Heart right ventricle (tissue), 16 donors: ENCODE measurements around the gene JAGN1. TPM values are rescaled to one million over a fixed set of nuclear protein-coding genes. Genes with fewer than 3 reads are reported as not detected.

Source experiments
- ATAC-seq, 8 donors: fragments of 200-7000 bp; cut with Tn5 transposase; one replicate each; pipeline ENCODE4 v1.9.1; 2020; ENCODE audit warnings: mild to moderate bottlenecking in 8 of 8, moderate library complexity in 8 of 8, moderate number of reproducible peaks in 1 of 8
- DNase-seq, 2 donors: peaks; one replicate each; pipeline ENCODE4 v3.0.0-alpha.2; 2020
- H3K27ac ChIP-seq, 10 donors: fragments of 200-600 bp; sonication (generic) in 2 of 10; one replicate each; pipeline versions ENCODE4 v1.5.0 to v1.8.0; 2020 to 2022; ENCODE audit warnings: mild to moderate bottlenecking in 3 of 10
- H3K27me3 ChIP-seq, 7 donors: fragments of 200-600 bp; one replicate each; pipeline ENCODE4 v1.8.0; 2021 to 2022; ENCODE audit warnings: mild to moderate bottlenecking in 2 of 7
- H3K36me3 ChIP-seq, 9 donors: fragments of 200-600 bp; sonication (generic) in 1 of 9; one replicate each; pipeline versions ENCODE4 v1.5.0 to v1.8.0; 2020 to 2022; ENCODE audit warnings: mild to moderate bottlenecking in 2 of 9
- H3K4me1 ChIP-seq, 9 donors: fragments of 200-600 bp; sonication (generic) in 1 of 9; one replicate each; pipeline versions ENCODE4 v1.5.0 to v1.8.0; 2020 to 2022; ENCODE audit warnings: mild to moderate bottlenecking in 4 of 9
- H3K4me3 ChIP-seq, 10 donors: fragments of 200-600 bp; sonication (generic) in 2 of 10; one replicate each; pipeline versions ENCODE4 v1.5.0 to v1.8.0; 2020 to 2022; ENCODE audit warnings: mild to moderate bottlenecking in 7 of 10, moderate library complexity in 2 of 10
- H3K9me3 ChIP-seq, 11 donors: fragments of 200-600 bp in 10 of 11; sonication (generic) in 2 of 11; one replicate each; pipeline versions ENCODE4 v1.5.0 to v1.8.0; 2013 to 2022; ENCODE audit warnings: mild to moderate bottlenecking in 2 of 11, control low read depth in 1 of 11, moderate library complexity in 1 of 11
- CTCF ChIP-seq, 9 donors: fragments of 200-600 bp; sonication (generic) in 2 of 9; IDR thresholded peaks; one replicate each; pipeline versions ENCODE4 v1.5.0 to v1.8.0; 2021 to 2022; ENCODE audit warnings: antibody characterized with exemption in 9 of 9, mild to moderate bottlenecking in 5 of 9, moderate library complexity in 1 of 9
- WGBS, 2 donors: extraction: QIAGEN DNeasy Blood & Tissue Kit; methylation state at CpG; one replicate each; pipeline ENCODE4 v1.1.7; 2013; ENCODE audit warnings: inconsistent platforms in 1 of 2; 5-methylcytosine and 5-hydroxymethylcytosine counted together
- intact Hi-C, 10 donors: fragments of 100-400 bp; cut with DNase I; formaldehyde crosslinking; loops; one replicate each; pipeline versions ENCODE4 v1.11.1 to v1.14.2; 2022
- polyA plus RNA-seq, 2 donors: library from polyadenylated mRNA; stranded (reverse); fragments of 200-250 nt; gene quantifications; one replicate each; pipeline ENCODE4 v1.2.3, GENCODE V29; 2013
- total RNA-seq, 10 donors: library from RNA; stranded (reverse); fragmentation: NEBNext Ultra II Directional in 3 of 10; extraction: Animal tissue kit (Norgen Biotek cat#: 25700) in 3 of 10; gene quantifications; one replicate each; pipeline versions ENCODE4 v1.2.1 to v1.2.4, GENCODE V29; 2021 to 2023
- donor health status: Arrhythmogenic right ventricular cardiomyopathy.
- donor health status: ischemic (EF 13 %, LVEDD 7.1; RV severe dilation, severe dysfunction).
- donor health status: healthy with polysubstance abuse.
- donor health status: DM: no; HTN: yes; CAD: no.
- donor health status: DM: no; HTN: no; CAD: no.
- donor health status: ischemic (EF 25% LVEDD 6.9; RV normal size, moderate dysfunction).
- donor health status: ischemic (EF 25% LVEDD 5.7; RV mildly dilated, moderate dysfunction).
- donor health status: healthy.
- donor health status: DM: yes; HTN: yes; CAD: no.
- donor health status: Ischemic cardiomyopathy.
- donor health status: ischemic (EF 35%, LVEDD 5.7; RV mildly dilated, moderate dysfunction).
- donor health status: nonischemic (EF 11% LVEDD 7.7; RV severe dilation, severe dysfunction).
- donor health status: DM: yes; HTN: yes; CAD: no.
- donor health status: PGD.
- donor health status: ischemic (EF 29% LVEDD 5.4; RV normal size, mild dysfunction).
- donor health status: nonischemic (EF 23%, LVEDD 6.1; RV moderate dilation, normal function).

JAGN1 gene
- total and polyA plus RNA-seq, 12 donors = 13.8 to 69.3 (median 18.8) TPM

GRCh38 chr3:9940746-9941145 is 50.3 kb downstream of the JAGN1 start:
- Histone ChIP-seq H3K36me3 (peaks cover 0 to 76% (median 0%) of the 10 kb centered on the region in 9 donors), H3K4me3 (no peak overlapping the region), H3K4me1 (peaks cover 0 to 13% (median 2%) of the 10 kb centered on the region in 9 donors), H3K27me3 (no peaks in the 10 kb centered on the region), H3K9me3 (no peaks in the 10 kb centered on the region), H3K27ac (no peak overlapping the region)
- ATAC-seq (no peak), DNase-seq (no peak)
- intact Hi-C loops = loop anchor here in 1 of 10 donors (10.0 kb wide), 1 partner anchor 96 kb away; the partner anchor contains the start of gene RPUSD3
- WGBS, 2 donors = 98 to 99% methylated on average over 10 of the region's 10 CpGs
- no peak for TF ChIP-seq CTCF (IDR thresholded peaks at IDR 0.05)

GRCh38 chr3:9942164-9942563 is 51.8 kb downstream of the JAGN1 start:
- Histone ChIP-seq H3K4me1 (peaks cover 0 to 15% (median 7%) of the 10 kb centered on the region in 9 donors), H3K36me3 (peaks cover 0 to 63% (median 0%) of the 10 kb centered on the region in 9 donors), H3K4me3 (no peak overlapping the region), H3K27ac (no peak overlapping the region), H3K27me3 (no peaks in the 10 kb centered on the region), H3K9me3 (no peaks in the 10 kb centered on the region)
- no peak for ATAC-seq
- TF ChIP-seq CTCF (IDR thresholded peaks at IDR 0.05) = no peak
- DNase-seq = no peak
- intact Hi-C loops = loop anchor here in 1 of 10 donors (10.0 kb wide), 1 partner anchor 97 kb away; the partner anchor contains the start of gene RPUSD3
- WGBS, 2 donors = 80 to 82% methylated on average over 4 of the region's 4 CpGs

GRCh38 chr3:9942934-9943690 is 52.7 kb downstream of the JAGN1 start:
- WGBS, 2 donors = 90 to 93% methylated on average over 11 of the region's 11 CpGs
- intact Hi-C loops = loop anchor here in 1 of 10 donors (10.0 kb wide), 1 partner anchor 98 kb away; the partner anchor contains the start of gene RPUSD3

More at GRCh38 chr3:9942934-9943690, 52.7 kb downstream of the JAGN1 start:
- no peak overlapping the region for H3K27ac ChIP-seq
- H3K9me3 ChIP-seq = no peaks in the 10 kb centered on the region
- peaks cover 0 to 22% (median 15%) of the 10 kb centered on the region in 9 donors for H3K4me1 ChIP-seq
- ATAC-seq = no peak
- peaks cover 0 to 54% (median 0%) of the 10 kb centered on the region in 9 donors for H3K36me3 ChIP-seq
- no peaks in the 10 kb centered on the region for H3K27me3 ChIP-seq
- no peak for DNase-seq
- TF ChIP-seq CTCF (IDR thresholded peaks at IDR 0.05) = no peak
- H3K4me3 ChIP-seq = no peak overlapping the region

Other genes with a start within 250 kb of the JAGN1 start
- gene MTMR14, start 241.1 kb upstream of the JAGN1 start, total RNA-seq = 10 to 100 TPM; 28.9 to 49.6 (median 38.6) TPM
- 10 to 100 TPM; 24.2 to 48.4 TPM for gene MTMR14, start 241.1 kb upstream of the JAGN1 start, polyA plus RNA-seq
- under 1 TPM in 1 of 10 donors, not detected in 9; 0.46 TPM for gene CPNE9, start 186.8 kb upstream of the JAGN1 start, total RNA-seq
- gene CPNE9, start 186.8 kb upstream of the JAGN1 start, polyA plus RNA-seq = not detected
- 10 to 100 TPM in 4 of 10 donors, 1 to 10 TPM in 6; 7.3 to 15.1 (median 9.1) TPM for gene BRPF1, start 158.9 kb upstream of the JAGN1 start, total RNA-seq
- 1 to 10 TPM; 7.3 to 8.5 TPM for gene BRPF1, start 158.9 kb upstream of the JAGN1 start, polyA plus RNA-seq
- 10 to 100 TPM in 3 of 10 donors, 1 to 10 TPM in 7; 5.2 to 10.8 (median 8.0) TPM for gene OGG1, start 140.7 kb upstream of the JAGN1 start, total RNA-seq
- gene OGG1, start 140.7 kb upstream of the JAGN1 start, polyA plus RNA-seq = 10 to 100 TPM; 11.3 to 15.1 TPM
- gene CAMK1, start 120.7 kb upstream of the JAGN1 start, total RNA-seq = 10 to 100 TPM in 4 of 10 donors, 1 to 10 TPM in 6; 6.2 to 19.5 (median 8.3) TPM
- 10 to 100 TPM; 18.3 to 27.1 TPM for gene CAMK1, start 120.7 kb upstream of the JAGN1 start, polyA plus RNA-seq
- gene TADA3, start 98.1 kb upstream of the JAGN1 start, total RNA-seq = 10 to 100 TPM; 38.5 to 59.6 (median 42.9) TPM
- 10 to 100 TPM; 48.7 to 51.4 TPM for gene TADA3, start 98.1 kb upstream of the JAGN1 start, polyA plus RNA-seq
- 100 to 1,000 TPM in 1 of 10 donors, 10 to 100 TPM in 9; 40.6 to 111 (median 55.0) TPM for gene ARPC4, start 97.5 kb upstream of the JAGN1 start, total RNA-seq
- gene ARPC4, start 97.5 kb upstream of the JAGN1 start, polyA plus RNA-seq = 100 to 1,000 TPM in 1 of 2 donors, 10 to 100 TPM in 1; 27.9 to 104 TPM
- 10 to 100 TPM in 7 of 10 donors, 1 to 10 TPM in 3; 8.7 to 20.5 (median 13.7) TPM for gene TTLL3, start 80.3 kb upstream of the JAGN1 start, total RNA-seq
- gene TTLL3, start 80.3 kb upstream of the JAGN1 start, polyA plus RNA-seq = 10 to 100 TPM in 1 of 2 donors, 1 to 10 TPM in 1; 6.7 to 35.0 TPM
- gene RPUSD3, start 46.6 kb upstream of the JAGN1 start, total RNA-seq = 10 to 100 TPM; 26.4 to 42.3 (median 29.4) TPM
- 10 to 100 TPM; 43.4 to 45.7 TPM for gene RPUSD3, start 46.6 kb upstream of the JAGN1 start, polyA plus RNA-seq
- 10 to 100 TPM in 2 of 10 donors, 1 to 10 TPM in 5, under 1 TPM in 2, not detected in 1; 0.27 to 18.3 (median 4.4) TPM for gene CIDEC, start 10.4 kb upstream of the JAGN1 start, total RNA-seq
- gene CIDEC, start 10.4 kb upstream of the JAGN1 start, polyA plus RNA-seq = 10 to 100 TPM in 1 of 2 donors, 1 to 10 TPM in 1; 8.0 to 25.3 TPM
- gene IL17RE, start 12.2 kb downstream of the JAGN1 start, total RNA-seq = 1 to 10 TPM in 4 of 10 donors, under 1 TPM in 6; 0.16 to 2.3 (median 0.92) TPM
- 1 to 10 TPM; 1.3 to 1.6 TPM for gene IL17RE, start 12.2 kb downstream of the JAGN1 start, polyA plus RNA-seq
- gene IL17RC, start 26.5 kb downstream of the JAGN1 start, total RNA-seq = 10 to 100 TPM; 18.6 to 36.2 (median 27.9) TPM
- 10 to 100 TPM; 40.7 to 62.3 TPM for gene IL17RC, start 26.5 kb downstream of the JAGN1 start, polyA plus RNA-seq
- gene CRELD1, start 43.2 kb downstream of the JAGN1 start, total RNA-seq = 10 to 100 TPM; 49.5 to 76.5 (median 65.4) TPM
- gene CRELD1, start 43.2 kb downstream of the JAGN1 start, polyA plus RNA-seq = 10 to 100 TPM; 58.0 to 92.1 TPM
- 1 to 10 TPM in 6 of 10 donors, under 1 TPM in 4; 0.45 to 2.0 (median 1.4) TPM for gene PRRT3, start 61.8 kb downstream of the JAGN1 start, total RNA-seq
- gene PRRT3, start 61.8 kb downstream of the JAGN1 start, polyA plus RNA-seq = under 1 TPM; 0.54 to 0.95 TPM
- 100 to 1,000 TPM in 3 of 10 donors, 10 to 100 TPM in 7; 57.7 to 130 (median 77.0) TPM for gene EMC3, start 96.2 kb downstream of the JAGN1 start, total RNA-seq
- 100 to 1,000 TPM in 1 of 2 donors, 10 to 100 TPM in 1; 26.3 to 160 TPM for gene EMC3, start 96.2 kb downstream of the JAGN1 start, polyA plus RNA-seq
- gene FANCD2, start 135.8 kb downstream of the JAGN1 start, total RNA-seq = 1 to 10 TPM in 7 of 10 donors, under 1 TPM in 3; 0.55 to 3.2 (median 1.1) TPM
- 1 to 10 TPM in 1 of 2 donors, under 1 TPM in 1; 0.35 to 1.1 TPM for gene FANCD2, start 135.8 kb downstream of the JAGN1 start, polyA plus RNA-seq
- gene FANCD2OS, start 217.6 kb downstream of the JAGN1 start, total RNA-seq = not detected
- not detected for gene FANCD2OS, start 217.6 kb downstream of the JAGN1 start, polyA plus RNA-seq
- gene BRK1, start 225.1 kb downstream of the JAGN1 start, total RNA-seq = 100 to 1,000 TPM in 2 of 10 donors, 10 to 100 TPM in 8; 80.3 to 101 (median 94.8) TPM
- gene BRK1, start 225.1 kb downstream of the JAGN1 start, polyA plus RNA-seq = 100 to 1,000 TPM in 1 of 2 donors, 10 to 100 TPM in 1; 62.0 to 151 TPM